NK-92 (cell line): Measurements from ENCODE around the gene RNF44.
"Not testable (repeated sequence)": the region's sequence is repeated elsewhere in the genome, so short reads cannot be mapped to it uniquely, and the experiment has no call there.

Experiments
- DNase-seq: peaks from one replicate; lab custom pipeline; 2025; ENCODE audit not compliant: unreplicated experiment; lab: John Stamatoyannopoulos, UW

Gene RNF44

GRCh38 chr5:176552332-176552869 lies 15.2 kb upstream of the RNF44 start:
- no peak for DNase-seq

DNA sequence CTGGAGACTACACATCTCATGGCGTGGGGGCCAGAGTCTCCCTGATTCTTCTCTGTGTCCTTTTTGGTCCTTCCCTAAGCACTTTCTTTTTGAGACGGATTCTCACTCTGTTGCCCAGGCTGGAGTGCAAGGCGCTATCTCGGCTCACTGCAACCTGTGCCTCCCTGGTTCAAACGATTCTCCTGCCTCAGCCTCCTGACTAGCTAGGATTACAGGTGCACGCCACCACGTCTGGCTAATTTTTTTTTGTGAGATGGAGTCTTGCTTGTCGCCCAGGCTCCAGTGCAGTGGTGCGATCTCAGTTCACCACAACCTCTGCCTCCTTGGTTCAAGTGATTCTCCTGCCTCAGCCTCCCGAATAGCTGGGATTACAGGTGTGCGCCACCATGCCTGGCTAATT lies 13.7 kb upstream of the RNF44 start:
- DNase-seq = not testable (repeated sequence)

- DNase-seq = no peak
Observed at GRCh38 chr5:176550275-176550831, 13.2 kb upstream of the RNF44 start.

DNA sequence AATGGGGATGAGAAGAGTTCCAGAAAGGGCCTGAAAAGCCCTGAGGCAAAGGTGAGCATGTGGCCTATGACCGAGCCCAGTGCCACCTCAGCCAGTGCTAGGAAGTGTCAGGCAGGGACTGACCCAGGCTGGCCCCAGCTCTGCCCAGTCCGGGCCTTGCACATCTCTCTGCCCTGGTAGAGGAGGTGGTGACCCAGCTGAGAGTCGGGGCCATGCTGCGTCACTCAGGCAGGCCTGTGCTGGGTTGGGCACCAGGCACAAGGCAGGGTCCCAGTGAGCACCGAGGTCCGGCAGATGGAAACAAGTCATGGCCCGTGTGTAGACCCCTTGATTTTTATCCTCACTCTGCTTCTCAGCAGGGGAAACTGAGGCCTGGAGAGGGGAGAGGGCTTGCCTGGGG lies 12.7 kb upstream of the RNF44 start:
- no peak for DNase-seq

GRCh38 chr5:176548967-176549444 lies 11.8 kb upstream of the RNF44 start, which contains the start of gene CDHR2:
TSS of gene CDHR2 (plus strand) at chr5:176549342. CDS start at chr5:176565353, 16,011 bp downstream.
- DNase-seq = no peak

DNA sequence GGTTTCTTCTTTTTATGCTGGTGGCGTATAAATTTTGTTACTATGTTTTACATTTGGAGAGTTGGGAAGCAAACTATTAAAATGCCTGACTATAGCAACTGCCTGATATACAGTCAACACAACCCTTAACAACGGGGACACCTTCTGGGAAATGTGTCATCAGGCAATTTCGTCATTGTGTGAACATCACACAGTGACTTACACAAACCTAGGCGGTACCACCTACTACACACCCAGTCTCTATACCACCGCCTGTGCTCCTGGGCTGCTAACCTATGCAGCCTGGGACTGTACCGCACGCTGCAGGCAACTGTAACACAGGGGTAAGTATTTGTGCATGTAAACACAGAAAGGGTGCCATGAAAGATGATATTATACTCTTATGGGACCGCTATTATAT lies 10.6 kb upstream of the RNF44 start:
- no peak for DNase-seq

DNA sequence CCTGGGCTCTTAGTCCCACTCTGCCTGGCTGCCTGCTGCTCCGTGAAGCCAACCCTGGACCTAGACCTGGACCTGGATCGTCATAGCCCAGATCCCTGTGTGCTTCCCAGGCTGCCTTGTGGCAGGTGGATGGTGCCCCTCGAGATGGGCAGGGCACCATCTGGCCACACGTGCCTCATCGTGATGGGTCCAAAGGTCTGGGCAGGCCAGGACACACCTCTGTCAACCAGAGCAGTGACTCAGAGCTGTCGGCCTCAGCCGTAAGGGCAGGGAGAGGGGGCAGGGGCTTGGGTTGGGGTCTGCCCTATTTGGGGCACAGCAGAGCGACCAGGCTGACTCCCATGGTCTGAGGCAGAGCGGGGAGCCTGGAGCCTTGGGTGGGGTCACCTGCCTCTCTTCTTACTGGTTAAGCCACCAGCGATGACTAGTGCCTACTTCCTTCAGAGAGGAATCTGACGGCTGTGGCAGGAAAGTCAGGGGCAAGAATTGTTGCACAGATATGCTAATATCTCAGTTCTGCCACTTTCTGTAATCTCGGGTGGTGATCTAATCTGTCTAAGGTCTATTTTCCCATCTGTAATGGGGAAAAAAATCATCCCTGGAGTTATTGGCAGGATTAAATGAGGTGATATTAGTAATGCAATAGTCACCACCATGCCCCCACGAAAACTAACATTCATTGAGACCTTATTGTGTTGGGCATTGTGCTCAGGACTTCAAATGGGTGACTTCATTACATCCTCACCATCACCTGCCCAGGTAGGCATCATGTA lies 8.7 kb upstream of the RNF44 start:
- DNase-seq = no peak

GRCh38 chr5:176545388-176545736 lies 8.2 kb upstream of the RNF44 start:
- no peak for DNase-seq

DNA sequence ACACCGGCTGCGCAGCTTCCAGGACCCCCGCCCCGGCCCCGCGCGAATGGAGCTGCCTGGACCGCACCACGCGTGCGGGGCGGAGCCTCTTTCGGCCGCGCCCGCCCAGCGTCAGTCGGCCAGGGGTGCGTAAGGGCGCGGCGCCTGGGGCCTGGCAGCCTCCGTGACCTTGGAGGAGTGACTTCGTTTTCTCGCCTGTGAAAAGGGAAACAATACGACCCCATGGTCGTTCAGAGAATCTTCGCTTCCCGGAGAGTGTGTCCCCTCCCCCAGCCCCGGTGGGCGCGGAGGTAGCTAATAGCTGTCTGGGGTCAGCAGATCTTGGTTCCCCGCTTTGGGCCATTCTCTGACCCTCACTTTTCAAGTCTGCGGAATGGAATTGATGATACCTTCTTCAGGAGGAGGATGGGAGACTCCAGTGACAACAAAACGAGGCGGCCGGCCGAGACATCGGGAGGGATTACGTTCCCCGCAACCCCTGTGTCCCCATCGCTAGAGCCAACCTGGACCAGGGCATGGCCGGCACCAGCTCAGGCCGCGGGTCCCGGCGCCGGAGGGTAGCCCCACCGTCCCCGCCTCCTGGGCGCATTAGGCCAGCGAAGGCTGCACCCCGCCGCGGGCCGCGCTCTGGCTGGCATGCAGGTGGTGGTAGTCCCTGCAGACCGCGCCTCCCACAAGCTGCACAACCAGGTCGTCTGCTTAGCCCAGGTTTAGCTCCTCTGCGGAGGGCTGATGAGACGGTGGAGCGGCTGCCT lies 6.4 kb upstream of the RNF44 start:
- DNase-seq = no peak

DNA sequence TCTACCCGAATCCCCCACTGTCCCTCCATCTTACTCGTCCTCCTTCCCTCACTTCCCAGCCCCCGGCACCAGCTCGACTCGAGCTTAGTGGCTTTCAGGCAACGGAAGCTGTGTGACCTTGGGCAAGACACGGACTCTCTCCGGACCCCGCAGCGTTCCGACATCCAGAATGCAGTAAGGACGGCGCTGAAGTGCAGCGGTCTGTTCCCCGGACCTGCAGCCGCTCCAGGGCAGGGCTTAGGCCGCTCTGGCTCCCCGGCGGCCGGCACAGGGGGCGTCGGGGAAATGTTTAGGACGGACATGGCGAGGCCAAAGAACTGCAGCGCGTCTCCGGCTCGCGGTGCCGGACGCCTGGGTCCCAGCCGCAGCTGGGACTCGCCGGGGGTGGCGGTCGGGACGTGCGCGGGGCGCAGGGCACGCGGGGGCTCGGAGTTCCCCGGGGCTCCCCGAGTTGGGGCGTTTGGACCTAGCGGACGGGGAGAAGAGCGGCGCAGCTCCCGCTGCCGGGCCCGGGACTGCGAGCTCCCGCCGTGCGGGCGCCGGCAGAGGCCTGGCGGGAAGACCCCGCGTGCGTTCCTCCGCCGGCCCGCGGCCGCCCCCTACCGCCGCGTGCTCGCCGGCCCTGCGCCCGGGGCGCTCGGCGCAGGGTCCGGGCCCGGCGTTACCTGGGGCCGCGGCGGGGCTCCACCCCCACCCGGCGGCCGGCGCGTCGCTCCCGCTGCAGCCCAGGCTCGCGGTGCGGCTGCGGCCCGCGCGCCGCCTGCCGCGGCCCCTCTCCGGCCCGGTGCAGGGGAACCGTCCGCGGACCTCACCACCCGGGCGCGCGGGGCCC lies 5.6 kb upstream of the RNF44 start:
- no peak for DNase-seq

DNA sequence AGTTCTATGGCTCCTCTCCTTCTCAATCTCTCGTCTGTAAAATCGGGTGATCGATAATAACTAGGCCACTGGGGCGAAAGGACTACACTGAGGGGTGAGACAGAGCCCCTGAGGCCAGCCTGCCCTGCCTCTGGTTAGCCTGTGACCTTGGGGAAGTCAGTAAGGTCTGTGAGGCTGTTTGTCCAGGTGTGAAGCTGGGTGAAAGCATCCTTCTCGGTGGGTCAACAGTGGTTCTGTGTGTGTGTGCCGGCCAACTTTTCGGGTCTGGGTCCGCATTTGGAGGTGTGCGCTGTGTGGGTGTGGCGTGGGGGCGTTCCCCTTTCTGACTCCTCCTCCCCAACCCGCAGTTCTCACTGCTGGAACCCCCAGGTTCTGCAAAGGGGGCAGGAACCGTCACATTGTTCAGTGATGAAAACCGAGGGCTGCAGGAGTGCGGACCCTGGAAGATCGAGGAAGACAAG lies 5.0 kb upstream of the RNF44 start:
- no peak for DNase-seq

DNA sequence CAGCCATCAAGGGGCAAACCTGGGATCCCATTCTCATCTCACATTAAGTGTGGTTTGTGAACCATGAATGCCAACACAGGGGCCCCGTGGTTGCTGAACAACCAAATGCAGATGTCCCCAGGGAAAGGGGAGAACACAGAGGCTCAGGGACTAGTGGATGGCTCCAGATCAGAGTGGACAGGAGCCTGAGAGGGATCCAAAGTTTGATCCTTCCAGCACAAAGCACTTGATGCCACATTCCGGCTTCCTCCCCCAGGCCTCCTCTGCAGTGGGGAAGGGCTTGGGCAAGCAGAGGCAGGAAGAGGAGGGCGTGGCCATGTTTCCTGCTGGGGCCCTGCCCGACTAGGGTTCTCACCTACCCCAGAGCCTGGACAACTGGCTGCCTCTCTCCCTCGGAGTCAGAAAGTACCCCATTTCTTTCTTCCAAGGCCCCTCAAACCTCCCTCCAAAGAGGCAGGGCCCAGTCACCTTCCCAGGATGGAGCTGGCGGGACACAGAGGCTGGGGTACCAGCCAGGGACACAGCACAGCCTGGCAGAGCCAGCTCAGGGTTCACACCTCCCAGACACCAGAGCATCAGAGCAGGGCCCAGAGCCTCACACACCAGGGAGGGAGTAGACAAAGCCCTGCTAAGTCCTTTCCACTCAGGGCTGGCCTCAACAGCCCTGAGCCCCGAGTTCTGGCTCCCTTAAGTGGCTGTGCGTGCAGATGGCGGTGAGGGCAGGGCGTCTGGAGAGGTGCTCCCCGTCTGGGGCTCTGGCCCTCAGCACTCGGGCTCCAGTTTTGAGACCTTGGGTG lies 4.3 kb upstream of the RNF44 start:
- no peak for DNase-seq

- no peak for DNase-seq
Observed at GRCh38 chr5:176540956-176541337, 3.7 kb upstream of the RNF44 start.

- no peak for DNase-seq
Observed at GRCh38 chr5:176540476-176540899, 3.3 kb upstream of the RNF44 start.

DNA sequence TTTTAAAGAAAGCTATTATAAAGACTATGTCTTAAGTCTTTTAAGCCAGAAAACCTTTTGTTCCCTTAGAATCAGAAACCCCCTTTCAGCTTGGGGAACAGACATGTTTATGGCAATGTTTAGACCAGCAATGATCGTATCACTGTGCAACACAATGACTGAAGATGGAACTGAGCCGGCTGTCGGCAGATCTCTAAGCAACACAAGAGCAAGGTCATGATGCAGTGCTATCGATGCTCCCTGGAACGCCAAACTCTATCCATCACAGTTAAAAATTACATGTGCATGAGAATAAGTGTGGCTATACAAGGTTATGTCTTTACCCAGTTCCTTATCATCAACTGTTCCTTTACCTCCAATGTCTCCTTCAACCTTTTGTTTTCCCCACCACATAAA lies 1.8 kb upstream of the RNF44 start:
- DNase-seq = no peak

- DNase-seq = no peak
Observed at GRCh38 chr5:176538230-176538988, 1.2 kb upstream of the RNF44 start.

DNA sequence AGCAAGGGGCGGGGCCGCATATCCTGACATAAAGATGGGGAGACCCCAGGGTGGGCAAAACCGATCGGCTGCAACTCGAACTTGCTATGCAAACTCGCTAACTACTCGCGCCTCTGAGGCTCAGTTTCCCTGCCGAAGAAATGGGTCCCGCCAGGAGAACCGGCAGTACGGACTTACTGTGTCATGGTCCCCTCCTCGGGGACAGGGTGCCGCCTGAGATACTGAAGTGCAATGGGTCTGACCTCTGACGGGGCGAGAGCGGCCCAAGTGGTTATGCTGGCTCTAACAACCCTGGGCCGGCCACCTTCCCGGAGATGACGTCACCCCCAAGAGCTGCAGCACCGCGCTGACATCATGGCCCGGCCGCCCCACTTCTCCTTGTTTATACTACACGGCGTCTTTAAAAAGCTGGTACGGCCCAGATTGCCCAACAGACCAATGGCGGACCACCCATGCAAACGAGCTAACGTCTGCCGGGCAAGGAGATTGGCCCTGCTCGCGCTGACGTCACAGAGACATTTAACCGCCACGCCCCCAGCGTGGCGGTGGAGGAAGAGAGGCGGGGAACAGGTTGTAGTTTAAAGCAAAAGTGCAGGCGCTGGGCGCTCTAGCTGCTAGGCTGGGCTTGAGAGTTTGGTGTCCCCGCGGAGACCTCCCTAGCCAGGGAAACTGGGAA lies 490 bp upstream of the RNF44 start:
- peak; percentile 94 for DNase-seq

GRCh38 chr5:176536132-176536901 lies 885 bp downstream of the RNF44 start:
- DNase-seq = no peak
